ENCODE measurements around the gene ZGPAT. TPM values are rescaled to one million over a fixed set of nuclear protein-coding genes. Genes with fewer than 3 reads are reported as not detected.
A peak's percentile ranks its signal among the peaks of the same experiment; 100 is the strongest.

Gene ZGPAT
- total RNA-seq, 1 experiment from 2014 or later: 69.3 TPM

DNA sequence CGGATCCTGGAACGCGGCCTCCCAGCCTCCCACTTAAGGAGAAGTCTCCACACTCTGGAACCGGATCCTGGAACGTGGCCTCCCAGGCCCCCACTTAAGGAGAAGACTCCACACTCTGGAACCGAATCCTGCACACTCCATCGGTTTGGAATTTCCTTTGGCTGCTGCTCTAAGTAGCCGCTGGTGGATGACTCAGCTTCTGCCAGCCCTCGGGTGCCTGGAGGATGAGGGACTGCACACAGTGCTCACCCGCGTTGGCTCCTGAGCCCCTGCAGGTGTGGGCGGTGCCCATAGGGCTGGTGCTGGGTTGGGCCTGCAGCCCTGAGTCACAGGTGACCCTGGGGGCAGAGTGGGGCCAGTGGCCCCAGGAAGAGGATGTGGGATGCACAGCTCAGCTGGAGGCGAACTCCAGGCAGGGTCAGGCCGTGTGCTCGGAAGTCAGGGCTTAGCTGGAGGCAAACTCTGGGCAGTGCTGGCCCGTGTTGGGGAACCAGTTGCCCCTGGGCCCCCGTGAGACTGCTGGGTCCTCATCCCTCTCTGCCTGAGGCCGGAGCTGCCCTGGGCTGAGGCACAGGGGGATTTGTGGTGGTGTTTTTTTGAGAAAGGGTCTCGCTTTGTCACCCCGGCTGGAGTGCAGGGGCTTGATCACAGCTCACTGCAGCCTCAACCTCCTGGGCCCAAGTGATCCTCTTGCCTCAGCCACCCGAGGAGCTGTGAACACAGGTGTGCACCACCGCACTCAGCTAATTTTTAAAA lies 25.3 kb upstream of the ZGPAT start:
- no peaks in the 10 kb centered on the region for H3K9me3 Mint-ChIP-seq (ENCODE audit: unreplicated experiment)
- no peaks in the 10 kb centered on the region for H3K9me3 ChIP-seq
- H3K27me3 Mint-ChIP-seq (ENCODE audit: insufficient read depth, unreplicated experiment): no peaks in the 10 kb centered on the region
- H3K4me1 Mint-ChIP-seq (ENCODE audit: low read depth, unreplicated experiment): no peaks in the 10 kb centered on the region
- intact Hi-C loops (cut with micrococcal nuclease; ENCODE audit: unreplicated experiment): no loop called here
- no peak for TF ChIP-seq CTCF (IDR thresholded peaks at IDR 0.05; ENCODE audit: insufficient read depth in 1 of 2, low read depth in 1 of 2, low read length in 1 of 2, severe bottlenecking in 1 of 2, unreplicated experiment in 1 of 2)
- peak overlapping the region; percentile 63 for H3K27ac Mint-ChIP-seq (ENCODE audit: unreplicated experiment)
- H3K27me3 ChIP-seq (replicated peaks; ENCODE audit: control insufficient read depth, insufficient read depth, low read length): no peaks in the 10 kb centered on the region
- ChIA-PET CTCF (no interaction called here), POLR2A (interaction anchor here (0.7 kb wide), 1 partner anchor 199 kb away, joined by 3 read pairs; no protein-coding TSS in a partner anchor)
- H3K4me1 ChIP-seq: peaks cover 34% of the 10 kb centered on the region
- peak overlapping the region; percentile 8 for H3K4me3 Mint-ChIP-seq (ENCODE audit: unreplicated experiment)
- H3K4me3 ChIP-seq (ENCODE audit: low read depth, low read length): no peak overlapping the region
- no peaks in the 10 kb centered on the region for H3K36me3 ChIP-seq (ENCODE audit: control insufficient read depth, insufficient read depth, low read length)
- DNase-seq: peak in 1 of 2 experiments; percentile 93
- BruUV-seq (replicated peaks): no TSS peak
- H3K36me3 Mint-ChIP-seq (ENCODE audit: insufficient read depth, unreplicated experiment): peaks cover 60% of the 10 kb centered on the region

DNA sequence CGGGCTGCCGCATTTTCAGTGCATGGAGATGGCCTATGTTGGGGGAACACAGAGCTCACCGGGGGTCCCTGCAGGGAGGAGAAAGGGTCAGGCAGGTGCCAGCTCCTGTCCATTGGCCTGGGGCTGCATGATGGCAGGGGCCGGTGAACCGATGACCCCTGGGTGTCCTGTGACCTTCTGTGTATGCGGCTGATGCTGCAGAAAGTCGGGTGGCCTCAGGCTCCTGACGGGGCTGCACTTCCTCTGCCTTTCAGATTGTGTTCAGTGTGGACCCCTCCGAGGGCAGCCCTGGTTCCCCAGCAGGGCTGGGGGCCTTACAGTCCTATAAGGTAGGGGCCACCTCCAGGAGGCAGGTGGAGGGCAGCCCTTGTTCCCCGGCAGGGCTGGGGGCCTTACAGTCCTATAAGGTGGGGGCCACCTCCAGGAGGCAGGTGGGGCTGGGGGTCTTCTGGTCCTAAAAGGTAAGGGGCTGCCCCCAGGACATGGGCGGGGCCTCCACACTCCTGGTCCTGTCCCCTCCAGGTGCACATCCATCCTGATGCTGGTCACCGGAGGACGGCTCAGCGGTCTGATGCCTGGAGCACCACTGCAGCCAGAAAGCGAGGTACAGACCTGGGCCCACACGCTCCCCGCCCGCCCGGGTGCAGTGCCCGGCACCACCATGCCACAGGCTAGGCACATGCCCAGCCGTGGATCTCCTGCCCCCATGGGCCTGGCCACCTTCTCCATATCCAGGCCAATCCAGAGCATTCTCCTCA lies 22.4 kb upstream of the ZGPAT start:
- Histone ChIP-seq H3K4me1 (peaks cover 35% of the 10 kb centered on the region), H3K36me3 (ENCODE audit: control insufficient read depth, insufficient read depth, low read length) (no peaks in the 10 kb centered on the region), H3K9me3 (no peaks in the 10 kb centered on the region), H3K27me3 (replicated peaks; ENCODE audit: control insufficient read depth, insufficient read depth, low read length) (no peaks in the 10 kb centered on the region), H3K4me3 (ENCODE audit: low read depth, low read length) (no peak overlapping the region)
- Mint-ChIP-seq H3K4me1 (ENCODE audit: low read depth, unreplicated experiment) (no peaks in the 10 kb centered on the region), H3K27me3 (ENCODE audit: insufficient read depth, unreplicated experiment) (no peaks in the 10 kb centered on the region), H3K36me3 (ENCODE audit: insufficient read depth, unreplicated experiment) (peaks cover 76% of the 10 kb centered on the region), H3K4me3 (ENCODE audit: unreplicated experiment) (no peak overlapping the region), H3K9me3 (ENCODE audit: unreplicated experiment) (no peaks in the 10 kb centered on the region), H3K27ac (ENCODE audit: unreplicated experiment) (peak overlapping the region; percentile 67)
- intact Hi-C loops (cut with micrococcal nuclease; ENCODE audit: unreplicated experiment): no loop called here
- ChIA-PET CTCF (no interaction called here), POLR2A (no interaction called here)
- no TSS peak for BruUV-seq (replicated peaks)
- no peak for DNase-seq
- TF ChIP-seq CTCF (IDR thresholded peaks at IDR 0.05; ENCODE audit: insufficient read depth in 1 of 2, low read depth in 1 of 2, low read length in 1 of 2, severe bottlenecking in 1 of 2, unreplicated experiment in 1 of 2): no peak

DNA sequence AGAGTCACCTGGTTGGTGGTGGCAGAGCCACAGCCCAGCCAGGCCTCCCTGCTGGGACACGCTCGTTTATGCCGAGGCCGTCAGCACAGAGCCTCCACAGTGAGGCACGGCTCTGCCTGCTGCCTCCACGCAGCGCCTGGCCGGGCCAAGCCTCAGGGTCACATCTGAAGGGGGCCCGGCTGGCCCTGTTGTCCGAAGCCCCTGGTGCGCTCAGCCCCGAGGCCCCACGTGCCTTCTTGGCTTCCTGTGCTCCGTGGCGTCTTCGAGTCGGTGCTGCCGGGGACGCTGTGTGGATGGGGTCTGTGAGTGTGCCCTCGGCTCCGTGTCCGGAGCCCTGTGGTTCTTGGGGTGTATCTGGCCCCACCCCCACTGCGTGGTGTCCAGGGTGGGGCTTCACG lies 21.7 kb upstream of the ZGPAT start:
- peak overlapping the region; percentile 67 for H3K27ac Mint-ChIP-seq (ENCODE audit: unreplicated experiment)
- ChIA-PET CTCF (interaction anchor here (1.3 kb wide), 1 partner anchor 148 kb away, joined by 7 read pairs; no protein-coding TSS in a partner anchor), POLR2A (no interaction called here)
- H3K36me3 Mint-ChIP-seq (ENCODE audit: insufficient read depth, unreplicated experiment): peaks cover 74% of the 10 kb centered on the region
- Histone ChIP-seq H3K9me3 (no peaks in the 10 kb centered on the region), H3K27me3 (replicated peaks; ENCODE audit: control insufficient read depth, insufficient read depth, low read length) (no peaks in the 10 kb centered on the region), H3K4me3 (ENCODE audit: low read depth, low read length) (no peak overlapping the region), H3K4me1 (peaks cover 35% of the 10 kb centered on the region), H3K36me3 (ENCODE audit: control insufficient read depth, insufficient read depth, low read length) (no peaks in the 10 kb centered on the region)
- no TSS peak for BruUV-seq (replicated peaks)
- no peaks in the 10 kb centered on the region for H3K9me3 Mint-ChIP-seq (ENCODE audit: unreplicated experiment)
- no peak for TF ChIP-seq CTCF (IDR thresholded peaks at IDR 0.05; ENCODE audit: insufficient read depth in 1 of 2, low read depth in 1 of 2, low read length in 1 of 2, severe bottlenecking in 1 of 2, unreplicated experiment in 1 of 2)
- DNase-seq: no peak
- intact Hi-C loops (cut with micrococcal nuclease; ENCODE audit: unreplicated experiment): no loop called here
- no peaks in the 10 kb centered on the region for H3K27me3 Mint-ChIP-seq (ENCODE audit: insufficient read depth, unreplicated experiment)
- no peaks in the 10 kb centered on the region for H3K4me1 Mint-ChIP-seq (ENCODE audit: low read depth, unreplicated experiment)
- H3K4me3 Mint-ChIP-seq (ENCODE audit: unreplicated experiment): no peak overlapping the region

Data from Caco-2 (cell line).